NCI-H2196 (cell line): ENCODE data around the gene ARID1A.
A peak's percentile ranks its signal among the peaks of the same experiment; 100 is the strongest.

Source experiments
- DNase-seq: peaks from one replicate; lab custom pipeline; 2025; ENCODE audit not compliant: unreplicated experiment; lab: John Stamatoyannopoulos, UW

ARID1A gene

GRCh38 chr1:26727476-26727875 lies 31.7 kb downstream of the ARID1A start:
- DNase-seq = no peak

- no peak for DNase-seq
Measured at GRCh38 chr1:26728645-26729044, 32.8 kb downstream of the ARID1A start.

- DNase-seq = no peak
Measured at GRCh38 chr1:26729633-26730032, 33.8 kb downstream of the ARID1A start.

- no peak for DNase-seq
Measured at GRCh38 chr1:26730695-26731094, 34.9 kb downstream of the ARID1A start.

GRCh38 chr1:26731233-26731902 lies 35.6 kb downstream of the ARID1A start:
- DNase-seq = no peak

GRCh38 chr1:26733392-26733791 lies 37.6 kb downstream of the ARID1A start:
- DNase-seq = no peak

- no peak for DNase-seq
Measured at GRCh38 chr1:26733982-26734381, 38.2 kb downstream of the ARID1A start.

GRCh38 chr1:26734501-26735058 lies 38.8 kb downstream of the ARID1A start:
- no peak for DNase-seq

- DNase-seq = no peak
Measured at GRCh38 chr1:26739329-26739914, 43.6 kb downstream of the ARID1A start.

- DNase-seq = no peak
Measured at GRCh38 chr1:26740023-26740634, 44.3 kb downstream of the ARID1A start.

GRCh38 chr1:26740952-26741351 lies 45.1 kb downstream of the ARID1A start:
- no peak for DNase-seq

GRCh38 chr1:26743426-26744059 lies 47.7 kb downstream of the ARID1A start:
- DNase-seq = no peak

- peak; percentile 64 for DNase-seq
Measured at GRCh38 chr1:26744075-26744959, 48.5 kb downstream of the ARID1A start.

- DNase-seq = no peak
Measured at GRCh38 chr1:26745191-26745590, 49.4 kb downstream of the ARID1A start.

- DNase-seq = no peak
Measured at GRCh38 chr1:26747048-26747447, 51.2 kb downstream of the ARID1A start.

- no peak for DNase-seq
Measured at GRCh38 chr1:26748351-26748750, 52.5 kb downstream of the ARID1A start.

GRCh38 chr1:26749458-26749857 lies 53.6 kb downstream of the ARID1A start:
- DNase-seq = no peak

GRCh38 chr1:26750428-26750827 lies 54.6 kb downstream of the ARID1A start:
- no peak for DNase-seq

- DNase-seq = no peak
Measured at GRCh38 chr1:26752519-26752918, 56.7 kb downstream of the ARID1A start.

- no peak for DNase-seq
Measured at GRCh38 chr1:26754086-26754874, 58.5 kb downstream of the ARID1A start.
